Medulla oblongata (tissue), 1 donor: ENCODE measurements around the gene ZBTB16.

Experiments used
- DNase-seq: peaks from one replicate; pipeline ENCODE4 v3.0.0-alpha.2; 2015; ENCODE audit errors: extremely low spot score

Gene ZBTB16

GRCh38 chr11:114167771-114168448 lies 108.4 kb downstream of the ZBTB16 start:
- DNase-seq: no peak

GRCh38 chr11:114168691-114169090 lies 109.2 kb downstream of the ZBTB16 start:
- no peak for DNase-seq

GRCh38 chr11:114169321-114169749 lies 109.8 kb downstream of the ZBTB16 start:
- no peak for DNase-seq

- no peak for DNase-seq
Measured at GRCh38 chr11:114169821-114170220, 110.3 kb downstream of the ZBTB16 start.

- DNase-seq: no peak
Measured at GRCh38 chr11:114170226-114170625, 110.7 kb downstream of the ZBTB16 start.

- DNase-seq: no peak
Measured at GRCh38 chr11:114171257-114172054, 111.9 kb downstream of the ZBTB16 start.

- no peak for DNase-seq
Measured at GRCh38 chr11:114172055-114172861, 112.7 kb downstream of the ZBTB16 start.

GRCh38 chr11:114172871-114173444 lies 113.4 kb downstream of the ZBTB16 start:
- peak; percentile 51 for DNase-seq

- DNase-seq: no peak
Measured at GRCh38 chr11:114173843-114174242, 114.3 kb downstream of the ZBTB16 start.

GRCh38 chr11:114174712-114175495 lies 115.4 kb downstream of the ZBTB16 start:
- DNase-seq: no peak

GRCh38 chr11:114175706-114176105 lies 116.2 kb downstream of the ZBTB16 start:
- no peak for DNase-seq

GRCh38 chr11:114176321-114176720 lies 116.8 kb downstream of the ZBTB16 start:
- no peak for DNase-seq

- no peak for DNase-seq
Measured at GRCh38 chr11:114178656-114179055, 119.1 kb downstream of the ZBTB16 start.

GRCh38 chr11:114179234-114179941 lies 119.9 kb downstream of the ZBTB16 start:
- DNase-seq: peak; percentile 68

- peak; percentile 71 for DNase-seq
Measured at GRCh38 chr11:114180301-114181055, 121.0 kb downstream of the ZBTB16 start.

GRCh38 chr11:114181195-114181594 lies 121.7 kb downstream of the ZBTB16 start:
- DNase-seq: no peak

GRCh38 chr11:114181752-114182151 lies 122.2 kb downstream of the ZBTB16 start:
- DNase-seq: no peak

GRCh38 chr11:114182471-114183043 lies 123.0 kb downstream of the ZBTB16 start:
- no peak for DNase-seq

GRCh38 chr11:114183044-114183511 lies 123.6 kb downstream of the ZBTB16 start:
- DNase-seq: no peak
